H1 (cell line): ENCODE results near the gene EML5. TPM values are rescaled to one million over a fixed set of nuclear protein-coding genes. Genes with fewer than 3 reads are reported as not detected.

Experiments
- polyA plus RNA-seq, 7 experiments: library from polyadenylated mRNA; depleted of rRNA in 3 of 7; stranded (reverse) in 5 of 7; unstranded in 2 of 7; fragments of >200 nt in 5 of 7; fragments of 200-250 nt in 2 of 7; gene quantifications; 1 replicate in 5 of 7; 2 replicates in 1 of 7; 4 replicates in 1 of 7; pipeline versions ENCODE4 v1.2.1 to v1.2.3, GENCODE V29; 2011 to 2013; ENCODE audit warnings: missing spikeins in 2 of 7, mixed read lengths in 2 of 7
- total RNA-seq: library from RNA; stranded (reverse); fragmentation: NEBNext Ultra II Directional; extraction: Animal tissue kit (Norgen Biotek cat#: 25700); gene quantifications from 2 replicates; pipeline ENCODE4 v1.2.1, GENCODE V29; 2021
- TF ChIP-seq, protein P1 (sequence below), 3 experiments: IDR thresholded peaks; 1 replicate in 2 of 3; 2 replicates in 1 of 3; pipeline versions ENCODE4 v1.5.1 to v1.6.1; 2011; ENCODE audit warnings: low read length in 3 of 3, mild to moderate bottlenecking in 3 of 3, inconsistent platforms in 2 of 3, low read depth in 1 of 3, moderate library complexity in 1 of 3; ENCODE audit not compliant: insufficient read depth in 1 of 3; ENCODE audit errors: control extremely low read depth in 1 of 3

EML5 gene
- total and polyA plus RNA-seq, 2 of the 8 experiments (the other 6 are each of a cell fraction or from before 2014, with no cell fraction given): 0.39 to 0.88 TPM

GRCh38 chr14:88597601-88598000, 195.2 kb downstream of the EML5 start (continued):
- TF ChIP-seq, protein P1, sequence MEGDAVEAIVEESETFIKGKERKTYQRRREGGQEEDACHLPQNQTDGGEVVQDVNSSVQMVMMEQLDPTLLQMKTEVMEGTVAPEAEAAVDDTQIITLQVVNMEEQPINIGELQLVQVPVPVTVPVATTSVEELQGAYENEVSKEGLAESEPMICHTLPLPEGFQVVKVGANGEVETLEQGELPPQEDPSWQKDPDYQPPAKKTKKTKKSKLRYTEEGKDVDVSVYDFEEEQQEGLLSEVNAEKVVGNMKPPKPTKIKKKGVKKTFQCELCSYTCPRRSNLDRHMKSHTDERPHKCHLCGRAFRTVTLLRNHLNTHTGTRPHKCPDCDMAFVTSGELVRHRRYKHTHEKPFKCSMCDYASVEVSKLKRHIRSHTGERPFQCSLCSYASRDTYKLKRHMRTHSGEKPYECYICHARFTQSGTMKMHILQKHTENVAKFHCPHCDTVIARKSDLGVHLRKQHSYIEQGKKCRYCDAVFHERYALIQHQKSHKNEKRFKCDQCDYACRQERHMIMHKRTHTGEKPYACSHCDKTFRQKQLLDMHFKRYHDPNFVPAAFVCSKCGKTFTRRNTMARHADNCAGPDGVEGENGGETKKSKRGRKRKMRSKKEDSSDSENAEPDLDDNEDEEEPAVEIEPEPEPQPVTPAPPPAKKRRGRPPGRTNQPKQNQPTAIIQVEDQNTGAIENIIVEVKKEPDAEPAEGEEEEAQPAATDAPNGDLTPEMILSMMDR (IDR thresholded peaks at IDR 0.05; ENCODE audit: control extremely low read depth in 1 of 3, insufficient read depth in 1 of 3, low read depth in 1 of 3, low read length in 3 of 3): no peak
